ENCODE results near the gene EXOSC10.

DNA sequence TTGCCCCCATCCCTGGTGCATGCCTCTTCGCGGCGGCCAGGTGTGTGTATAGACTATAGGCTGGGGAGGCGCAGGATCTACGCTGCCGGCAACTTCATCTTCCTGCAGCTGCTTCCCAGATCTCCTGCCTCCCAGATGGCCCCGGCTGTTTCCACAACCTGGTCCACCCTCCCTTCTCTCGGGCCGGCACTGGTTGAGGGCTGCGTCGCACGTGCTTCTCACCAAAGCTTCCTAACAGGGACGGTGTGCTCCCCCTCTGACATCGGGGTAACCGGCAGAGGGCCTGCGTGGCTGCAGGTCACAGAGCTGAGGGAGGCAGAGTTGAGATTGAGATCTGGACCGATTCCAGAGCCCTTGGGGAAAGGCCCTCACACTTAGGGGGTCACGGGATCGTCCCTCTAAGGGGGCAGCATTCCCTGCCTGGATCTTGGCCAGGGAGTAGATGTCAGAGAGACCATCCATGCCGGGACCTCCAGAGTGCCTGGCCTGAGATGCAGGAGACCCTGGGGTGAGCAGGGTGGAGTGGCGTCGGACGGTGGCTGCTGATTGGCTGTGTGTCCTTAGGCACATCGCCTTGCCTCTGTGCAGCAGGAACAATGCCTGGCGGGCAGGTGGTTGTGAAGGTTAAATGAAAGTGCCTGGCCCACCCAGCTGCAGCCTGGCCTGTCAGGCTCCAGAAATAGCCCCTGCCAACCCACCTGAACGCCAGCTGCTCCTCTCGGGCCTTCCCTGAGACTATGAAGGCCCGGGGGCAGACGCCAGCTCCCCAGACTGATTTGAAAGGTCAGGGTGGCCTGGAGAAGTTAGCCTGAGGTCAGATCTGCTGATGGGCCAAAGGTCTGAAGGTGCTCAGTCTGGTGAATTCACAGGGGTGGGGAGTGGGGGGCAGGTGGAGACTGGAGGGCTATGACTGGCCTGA, 46.6 kb downstream of the EXOSC10 start:
- TF ChIP-seq, protein P1, sequence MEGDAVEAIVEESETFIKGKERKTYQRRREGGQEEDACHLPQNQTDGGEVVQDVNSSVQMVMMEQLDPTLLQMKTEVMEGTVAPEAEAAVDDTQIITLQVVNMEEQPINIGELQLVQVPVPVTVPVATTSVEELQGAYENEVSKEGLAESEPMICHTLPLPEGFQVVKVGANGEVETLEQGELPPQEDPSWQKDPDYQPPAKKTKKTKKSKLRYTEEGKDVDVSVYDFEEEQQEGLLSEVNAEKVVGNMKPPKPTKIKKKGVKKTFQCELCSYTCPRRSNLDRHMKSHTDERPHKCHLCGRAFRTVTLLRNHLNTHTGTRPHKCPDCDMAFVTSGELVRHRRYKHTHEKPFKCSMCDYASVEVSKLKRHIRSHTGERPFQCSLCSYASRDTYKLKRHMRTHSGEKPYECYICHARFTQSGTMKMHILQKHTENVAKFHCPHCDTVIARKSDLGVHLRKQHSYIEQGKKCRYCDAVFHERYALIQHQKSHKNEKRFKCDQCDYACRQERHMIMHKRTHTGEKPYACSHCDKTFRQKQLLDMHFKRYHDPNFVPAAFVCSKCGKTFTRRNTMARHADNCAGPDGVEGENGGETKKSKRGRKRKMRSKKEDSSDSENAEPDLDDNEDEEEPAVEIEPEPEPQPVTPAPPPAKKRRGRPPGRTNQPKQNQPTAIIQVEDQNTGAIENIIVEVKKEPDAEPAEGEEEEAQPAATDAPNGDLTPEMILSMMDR (conservative IDR thresholded peaks at IDR 0.05) = no peak
- no peak for TF ChIP-seq ZFX (IDR thresholded peaks at IDR 0.05)

All from C4-2B (cell line).